ENCODE data around the gene CHRNA7. TPM values are rescaled to one million over a fixed set of nuclear protein-coding genes. Genes with fewer than 3 reads are reported as not detected.

CHRNA7 gene
- total and polyA plus RNA-seq, 4 experiments from 2014 or later: 0.35 TPM; not detected in 3

DNA sequence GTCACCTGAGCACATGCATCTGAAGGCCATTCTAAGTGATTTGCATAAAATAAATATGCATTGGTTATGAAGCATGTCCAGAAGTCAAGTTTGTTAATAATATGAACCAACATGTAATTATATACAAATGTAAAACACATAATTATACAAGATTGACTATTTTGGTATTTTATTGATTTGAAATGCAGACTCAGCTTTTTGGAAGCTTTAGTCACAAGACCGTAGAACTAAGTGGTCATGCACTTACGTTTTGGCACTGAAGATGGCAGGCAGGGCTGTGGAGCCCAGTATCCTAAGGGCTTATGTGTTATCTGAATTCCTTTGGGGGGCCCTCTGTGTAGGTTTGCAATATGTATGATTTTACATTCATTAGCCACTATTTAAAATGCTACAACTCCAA, 5.0 kb downstream of the CHRNA7 start:
- H3K27me3 Mint-ChIP-seq: peaks cover 26% of the 10 kb centered on the region in 2 donors
- H3K36me3 Mint-ChIP-seq: no peaks in the 10 kb centered on the region
- H3K4me3 Mint-ChIP-seq: no peak overlapping the region
- Histone ChIP-seq H3K27me3 (ENCODE audit: insufficient read depth, low read length) (no peaks in the 10 kb centered on the region), H3K4me1 (ENCODE audit: insufficient read depth, low read length) (no peaks in the 10 kb centered on the region), H3K4me3 (ENCODE audit: low read length in 2 of 2) (no peak overlapping the region), H3K9me3 (ENCODE audit: control insufficient read depth in 1 of 2, low read length in 2 of 2) (no peaks in the 10 kb centered on the region), H3K27ac (ENCODE audit: low read depth, low read length) (no peak overlapping the region), H3K36me3 (ENCODE audit: insufficient read depth, low read length) (no peaks in the 10 kb centered on the region)
- ChIA-PET POLR2A (ENCODE audit: partially characterized antibody) (no interaction called here), CTCF (ENCODE audit: partially characterized antibody) (no interaction called here)
- H3K9me3 Mint-ChIP-seq: peaks cover 0 to 3% (median 0%) of the 10 kb centered on the region in 8 donors
- peaks cover 3 to 9% (median 7%) of the 10 kb centered on the region in 4 donors for H3K4me1 Mint-ChIP-seq
- DNase-seq: no peak
- intact Hi-C loops (cut with micrococcal nuclease): no loop called here
- no peak overlapping the region for H3K27ac Mint-ChIP-seq

- peaks cover 0 to 3% (median 0%) of the 10 kb centered on the region in 8 donors for H3K9me3 Mint-ChIP-seq
- H3K36me3 ChIP-seq (ENCODE audit: insufficient read depth, low read length): no peaks in the 10 kb centered on the region
- H3K4me1 ChIP-seq (ENCODE audit: insufficient read depth, low read length): no peaks in the 10 kb centered on the region
- ChIA-PET CTCF (ENCODE audit: partially characterized antibody) (no interaction called here), POLR2A (ENCODE audit: partially characterized antibody) (no interaction called here)
- DNase-seq: no peak
- H3K27ac Mint-ChIP-seq: no peak overlapping the region
- H3K4me3 Mint-ChIP-seq: no peak overlapping the region
- intact Hi-C loops (cut with micrococcal nuclease): no loop called here
- no peaks in the 10 kb centered on the region for H3K36me3 Mint-ChIP-seq
- H3K4me1 Mint-ChIP-seq: no peaks in the 10 kb centered on the region
- H3K4me3 ChIP-seq (ENCODE audit: low read length in 2 of 2): no peak overlapping the region
- H3K9me3 ChIP-seq (ENCODE audit: control insufficient read depth in 1 of 2, low read length in 2 of 2): no peaks in the 10 kb centered on the region
- no peak overlapping the region for H3K27ac ChIP-seq (ENCODE audit: low read depth, low read length)
- H3K27me3 ChIP-seq (ENCODE audit: insufficient read depth, low read length): no peaks in the 10 kb centered on the region
- H3K27me3 Mint-ChIP-seq: peaks cover 17 to 18% of the 10 kb centered on the region in 2 donors
Measured at GRCh38 chr15:32036971-32037370, 6.7 kb downstream of the CHRNA7 start.

- DNase-seq: no peak
- peaks cover 0 to 3% (median 0%) of the 10 kb centered on the region in 8 donors for H3K9me3 Mint-ChIP-seq
- Histone ChIP-seq H3K4me3 (ENCODE audit: low read length in 2 of 2) (no peak overlapping the region), H3K9me3 (ENCODE audit: control insufficient read depth in 1 of 2, low read length in 2 of 2) (no peaks in the 10 kb centered on the region), H3K36me3 (ENCODE audit: insufficient read depth, low read length) (no peaks in the 10 kb centered on the region), H3K27ac (ENCODE audit: low read depth, low read length) (no peak overlapping the region), H3K27me3 (ENCODE audit: insufficient read depth, low read length) (no peaks in the 10 kb centered on the region), H3K4me1 (ENCODE audit: insufficient read depth, low read length) (no peaks in the 10 kb centered on the region)
- no peaks in the 10 kb centered on the region for H3K4me1 Mint-ChIP-seq
- CTCF ChIA-PET (ENCODE audit: partially characterized antibody): no interaction called here
- no peaks in the 10 kb centered on the region for H3K36me3 Mint-ChIP-seq
- intact Hi-C loops (cut with micrococcal nuclease): no loop called here
- POLR2A ChIA-PET (ENCODE audit: partially characterized antibody): no interaction called here
- no peak overlapping the region for H3K4me3 Mint-ChIP-seq
- H3K27ac Mint-ChIP-seq: no peak overlapping the region
- peaks cover 9 to 12% of the 10 kb centered on the region in 2 donors for H3K27me3 Mint-ChIP-seq
Measured at GRCh38 chr15:32041294-32041693, 11.0 kb downstream of the CHRNA7 start.

GRCh38 chr15:32042269-32042972, 12.1 kb downstream of the CHRNA7 start:
- no peaks in the 10 kb centered on the region for H3K9me3 ChIP-seq (ENCODE audit: control insufficient read depth in 1 of 2, low read length in 2 of 2)
- ChIA-PET CTCF (ENCODE audit: partially characterized antibody) (no interaction called here), POLR2A (ENCODE audit: partially characterized antibody) (no interaction called here)
- no peak for DNase-seq
- H3K36me3 Mint-ChIP-seq: no peaks in the 10 kb centered on the region
- intact Hi-C loops (cut with micrococcal nuclease): no loop called here
- H3K27ac Mint-ChIP-seq: no peak overlapping the region
- H3K4me3 ChIP-seq (ENCODE audit: low read length in 2 of 2): no peak overlapping the region
- H3K27me3 Mint-ChIP-seq: peaks cover 7% of the 10 kb centered on the region in 2 donors
- H3K4me1 Mint-ChIP-seq: no peaks in the 10 kb centered on the region
- H3K4me1 ChIP-seq (ENCODE audit: insufficient read depth, low read length): no peaks in the 10 kb centered on the region
- H3K4me3 Mint-ChIP-seq: no peak overlapping the region
- no peak overlapping the region for H3K27ac ChIP-seq (ENCODE audit: low read depth, low read length)
- no peaks in the 10 kb centered on the region for H3K9me3 Mint-ChIP-seq
- no peaks in the 10 kb centered on the region for H3K27me3 ChIP-seq (ENCODE audit: insufficient read depth, low read length)
- no peaks in the 10 kb centered on the region for H3K36me3 ChIP-seq (ENCODE audit: insufficient read depth, low read length)

DNA sequence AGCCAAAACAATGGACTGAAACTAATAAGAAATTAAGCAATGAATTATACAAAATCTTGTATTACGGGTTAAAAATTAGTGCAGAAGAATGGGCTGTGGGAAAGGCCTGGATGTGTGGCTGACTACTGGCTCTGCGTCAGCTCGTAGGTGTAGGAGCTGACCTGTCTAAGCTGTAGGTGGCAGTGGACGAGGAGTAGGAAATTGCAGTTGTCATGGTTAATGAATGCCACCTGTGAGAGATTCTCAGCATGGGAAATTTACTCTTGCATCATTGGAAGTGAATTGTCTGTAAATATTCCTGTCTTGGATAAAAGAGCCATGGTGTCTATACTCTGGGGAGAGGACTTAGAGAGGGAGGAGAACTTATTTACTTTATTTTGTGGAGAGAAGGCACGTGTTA, 23.4 kb downstream of the CHRNA7 start:
- ChIA-PET CTCF (ENCODE audit: partially characterized antibody) (no interaction called here), POLR2A (ENCODE audit: partially characterized antibody) (no interaction called here)
- H3K27ac Mint-ChIP-seq: no peak overlapping the region
- no peak overlapping the region for H3K4me3 ChIP-seq (ENCODE audit: low read length in 2 of 2)
- peaks cover 0 to 5% (median 0%) of the 10 kb centered on the region in 8 donors for H3K9me3 Mint-ChIP-seq
- no peak for DNase-seq
- no peaks in the 10 kb centered on the region for H3K36me3 ChIP-seq (ENCODE audit: insufficient read depth, low read length)
- no peaks in the 10 kb centered on the region for H3K36me3 Mint-ChIP-seq
- no peaks in the 10 kb centered on the region for H3K4me1 Mint-ChIP-seq
- H3K4me1 ChIP-seq (ENCODE audit: insufficient read depth, low read length): no peaks in the 10 kb centered on the region
- no peak overlapping the region for H3K27ac ChIP-seq (ENCODE audit: low read depth, low read length)
- H3K27me3 Mint-ChIP-seq: peaks cover 6 to 8% of the 10 kb centered on the region in 2 donors
- intact Hi-C loops (cut with micrococcal nuclease): no loop called here
- H3K27me3 ChIP-seq (ENCODE audit: insufficient read depth, low read length): no peaks in the 10 kb centered on the region
- H3K9me3 ChIP-seq (ENCODE audit: control insufficient read depth in 1 of 2, low read length in 2 of 2): no peaks in the 10 kb centered on the region
- H3K4me3 Mint-ChIP-seq: no peak overlapping the region

- H3K9me3 ChIP-seq (ENCODE audit: control insufficient read depth in 1 of 2, low read length in 2 of 2): no peaks in the 10 kb centered on the region
- H3K27ac ChIP-seq (ENCODE audit: low read depth, low read length): no peak overlapping the region
- intact Hi-C loops (cut with micrococcal nuclease): no loop called here
- Mint-ChIP-seq H3K27me3 (peaks cover 6 to 9% of the 10 kb centered on the region in 2 donors), H3K27ac (no peak overlapping the region), H3K9me3 (no peaks in the 10 kb centered on the region), H3K4me1 (no peaks in the 10 kb centered on the region), H3K36me3 (no peaks in the 10 kb centered on the region), H3K4me3 (no peak overlapping the region)
- no peak for DNase-seq
- ChIA-PET CTCF (ENCODE audit: partially characterized antibody) (interaction anchor here (1.2 kb wide), 1 partner anchor 24 kb away, joined by 3 read pairs; no protein-coding TSS in a partner anchor), POLR2A (ENCODE audit: partially characterized antibody) (no interaction called here)
- H3K4me1 ChIP-seq (ENCODE audit: insufficient read depth, low read length): no peaks in the 10 kb centered on the region
- no peak overlapping the region for H3K4me3 ChIP-seq (ENCODE audit: low read length in 2 of 2)
- H3K27me3 ChIP-seq (ENCODE audit: insufficient read depth, low read length): no peaks in the 10 kb centered on the region
- H3K36me3 ChIP-seq (ENCODE audit: insufficient read depth, low read length): no peaks in the 10 kb centered on the region
Measured at GRCh38 chr15:32057876-32058425, 27.6 kb downstream of the CHRNA7 start.

GRCh38 chr15:32060706-32061105, 30.4 kb downstream of the CHRNA7 start:
- intact Hi-C loops (cut with micrococcal nuclease): no loop called here
- ChIA-PET CTCF (ENCODE audit: partially characterized antibody) (no interaction called here), POLR2A (ENCODE audit: partially characterized antibody) (no interaction called here)
- Histone ChIP-seq H3K4me3 (ENCODE audit: low read length in 2 of 2) (no peak overlapping the region), H3K27me3 (ENCODE audit: insufficient read depth, low read length) (no peaks in the 10 kb centered on the region), H3K9me3 (ENCODE audit: control insufficient read depth in 1 of 2, low read length in 2 of 2) (no peaks in the 10 kb centered on the region), H3K36me3 (ENCODE audit: insufficient read depth, low read length) (no peaks in the 10 kb centered on the region), H3K4me1 (ENCODE audit: insufficient read depth, low read length) (no peaks in the 10 kb centered on the region), H3K27ac (ENCODE audit: low read depth, low read length) (no peak overlapping the region)
- H3K9me3 Mint-ChIP-seq: peaks cover 0 to 6% (median 2%) of the 10 kb centered on the region in 8 donors
- H3K27ac Mint-ChIP-seq: no peak overlapping the region
- H3K4me1 Mint-ChIP-seq: no peaks in the 10 kb centered on the region
- H3K4me3 Mint-ChIP-seq: no peak overlapping the region
- H3K27me3 Mint-ChIP-seq: peaks cover 5 to 10% of the 10 kb centered on the region in 2 donors
- no peak for DNase-seq
- H3K36me3 Mint-ChIP-seq: peaks cover 0 to 2% of the 10 kb centered on the region in 2 donors

All from CD4-positive, alpha-beta memory T cell (primary cell).